Spleen (tissue), 11 donors: ENCODE results near the gene ENOX1. TPM values are rescaled to one million over a fixed set of nuclear protein-coding genes. Genes with fewer than 3 reads are reported as not detected.

Experiments
- DNase-seq: peaks from one replicate; pipeline ENCODE4 v3.0.0-alpha.2; 2020
- H3K27ac ChIP-seq, 8 donors: fragments of 200-600 bp; sonication (generic) in 7 of 8; 1 replicate in 4 of 8; 2 replicates in 4 of 8; pipeline versions ENCODE4 v1.5.0 to v1.8.0; 2016 to 2021; ENCODE audit warnings: inconsistent platforms in 4 of 8, mild to moderate bottlenecking in 4 of 8, moderate library complexity in 1 of 8
- H3K27me3 ChIP-seq, 7 donors: fragments of 200-600 bp; sonication (generic) in 6 of 7; replicated peaks in 1 of 7; 1 replicate in 4 of 7; 2 replicates in 3 of 7; pipeline versions ENCODE4 v1.5.0 to v1.8.0; 2016 to 2021; ENCODE audit warnings: inconsistent platforms in 3 of 7, mild to moderate bottlenecking in 1 of 7
- H3K36me3 ChIP-seq, 6 donors: fragments of 200-600 bp; sonication (generic) in 5 of 6; 1 replicate in 4 of 6; 2 replicates in 2 of 6; pipeline versions ENCODE4 v1.5.0 to v1.8.0; 2016 to 2021; ENCODE audit warnings: inconsistent platforms in 2 of 6
- H3K4me1 ChIP-seq, 6 donors: fragments of 200-600 bp; sonication (generic) in 5 of 6; 1 replicate in 3 of 6; 2 replicates in 3 of 6; pipeline versions ENCODE4 v1.5.0 to v1.8.0; 2016 to 2021; ENCODE audit warnings: inconsistent platforms in 3 of 6
- H3K4me3 ChIP-seq, 8 donors: fragments of 200-600 bp; sonication (generic) in 7 of 8; 1 replicate in 4 of 8; 2 replicates in 4 of 8; pipeline versions ENCODE4 v1.5.0 to v1.8.0; 2016 to 2021; ENCODE audit warnings: inconsistent platforms in 4 of 8, mild to moderate bottlenecking in 4 of 8, moderate library complexity in 2 of 8
- H3K9me3 ChIP-seq, 8 donors: fragments of 200-600 bp; sonication (generic) in 7 of 8; 1 replicate in 4 of 8; 2 replicates in 4 of 8; pipeline versions ENCODE4 v1.5.0 to v1.8.0; 2016 to 2021; ENCODE audit warnings: inconsistent platforms in 4 of 8
- CTCF ChIP-seq, 11 experiments: fragments of 200-600 bp in 7 of 11; fragments of 450-650 bp in 4 of 11; sonication (generic) in 4 of 11; IDR thresholded peaks in 8 of 11; conservative IDR thresholded peaks in 3 of 11; 1 replicate in 7 of 11; 2 replicates in 4 of 11; pipeline versions ENCODE4 v1.4.0 to v1.8.0; 2016 to 2021; ENCODE audit warnings: antibody characterized with exemption in 11 of 11, inconsistent platforms in 4 of 11, mild to moderate bottlenecking in 1 of 11
- POLR2A ChIP-seq, 3 donors: fragments of 450-650 bp; IDR thresholded peaks; one replicate each; pipeline ENCODE4 v1.5.1; 2017; ENCODE audit warnings: antibody characterized with exemption in 3 of 3, mild to moderate bottlenecking in 1 of 3
- POLR2AphosphoS5 ChIP-seq, 3 donors: sonication (generic); formaldehyde crosslinking; IDR thresholded peaks; one replicate each; pipeline ENCODE4 v1.5.1; 2017; ENCODE audit warnings: antibody characterized with exemption in 3 of 3
- WGBS, 5 donors: extraction: QIAGEN DNeasy Blood & Tissue Kit in 3 of 5; methylation state at CpG; one replicate each; pipeline versions ENCODE4 v1.1.5 to v1.1.7; 2013 to 2018; 5-methylcytosine and 5-hydroxymethylcytosine counted together
- intact Hi-C: fragments of 100-400 bp; cut with DNase I; formaldehyde crosslinking; loops from one replicate; pipeline ENCODE4 v1.15.0; 2023; ENCODE audit warnings: low total_unique reads
- polyA plus RNA-seq, 3 donors: library from polyadenylated mRNA; stranded (reverse); fragments of 200-250 nt; gene quantifications; one replicate each; pipeline ENCODE4 v1.2.1, GENCODE V29; 2013
- total RNA-seq, 7 donors: library from RNA; depleted of rRNA in 3 of 7; stranded (reverse); fragments of >200 nt in 3 of 7; fragmentation: NEBNext Ultra II Directional in 4 of 7; extraction: Animal tissue kit (Norgen Biotek cat#: 25700) in 4 of 7; gene quantifications; one replicate each; pipeline versions ENCODE4 v1.1.0 to v1.2.1, GENCODE V29; 2016 to 2021
- donor health status: healthy with polysubstance abuse.
- donor health status: DM: no; HTN: no; CAD: no; lungs with moderate emphysema.
- donor health status: DM: no; HTN: no; CAD: no.
- donor health status: Bipolar disorder and iron deficiency.
- donor health status: healthy.
- donor health status: DM: no; HTN: no; CAD: no.
- donor health status: DM: yes; HTN: yes; CAD: no.

Gene ENOX1
- total and polyA plus RNA-seq, 10 donors, result 0.42 to 1.3 (median 0.54) TPM; not detected in 1

DNA sequence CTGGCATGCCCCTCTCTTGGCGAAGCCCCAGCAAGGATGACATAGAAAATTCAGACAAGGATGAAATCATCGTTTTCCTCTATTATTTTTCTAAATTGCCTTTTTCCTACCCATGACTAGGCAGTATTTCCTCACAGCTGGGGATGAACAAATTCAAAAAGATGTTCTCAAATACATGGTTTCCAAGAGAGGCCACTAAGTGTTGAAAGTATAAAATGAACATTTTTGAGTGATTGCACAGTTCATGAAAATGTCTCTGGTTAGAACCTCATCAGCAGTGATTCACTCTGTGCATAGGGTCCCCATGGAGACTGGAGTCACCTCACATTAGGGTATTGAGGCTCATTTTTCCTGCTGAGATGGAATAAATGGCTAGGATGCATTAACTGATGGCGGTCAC lies 389.7 kb downstream of the ENOX1 start:
- intact Hi-C loops, result no loop called here
- no peaks in the 10 kb centered on the region for H3K27me3 ChIP-seq
- H3K36me3 ChIP-seq, result no peaks in the 10 kb centered on the region
- H3K4me1 ChIP-seq, result no peaks in the 10 kb centered on the region
- WGBS, 5 donors, result 66 to 83% (median 72%) methylated on average over 3 of the region's 3 CpGs
- no peak for DNase-seq
- no peaks in the 10 kb centered on the region for H3K9me3 ChIP-seq
- no peak overlapping the region for H3K4me3 ChIP-seq
- no peak for TF ChIP-seq POLR2A (IDR thresholded peaks at IDR 0.05)
- no peak for TF ChIP-seq POLR2AphosphoS5 (IDR thresholded peaks at IDR 0.05)
- TF ChIP-seq CTCF (IDR thresholded peaks at IDR 0.05 in 8 of 11, conservative IDR thresholded peaks at IDR 0.05 in 3 of 11), result no peak
- no peak overlapping the region for H3K27ac ChIP-seq

- no peak overlapping the region for H3K4me3 ChIP-seq
- TF ChIP-seq POLR2AphosphoS5 (IDR thresholded peaks at IDR 0.05) (no peak), CTCF (IDR thresholded peaks at IDR 0.05 in 8 of 11, conservative IDR thresholded peaks at IDR 0.05 in 3 of 11) (no peak), POLR2A (IDR thresholded peaks at IDR 0.05) (no peak)
- H3K36me3 ChIP-seq, result no peaks in the 10 kb centered on the region
- H3K27me3 ChIP-seq, result no peaks in the 10 kb centered on the region
- DNase-seq, result no peak
- H3K4me1 ChIP-seq, result peaks cover 0 to 4% (median 0%) of the 10 kb centered on the region in 6 donors
- intact Hi-C loops, result no loop called here
- no peaks in the 10 kb centered on the region for H3K9me3 ChIP-seq
- H3K27ac ChIP-seq, result no peak overlapping the region
- 14 to 37% (median 20%) methylated on average over 5 of the region's 5 CpGs for WGBS, 5 donors
These were observed 395.7 kb downstream of the ENOX1 start for GRCh38 chr13:43391036-43391435.

- Histone ChIP-seq H3K4me1 (peaks cover 0 to 4% (median 0%) of the 10 kb centered on the region in 6 donors), H3K4me3 (no peak overlapping the region), H3K9me3 (no peaks in the 10 kb centered on the region), H3K27ac (no peak overlapping the region), H3K27me3 (no peaks in the 10 kb centered on the region), H3K36me3 (no peaks in the 10 kb centered on the region)
- DNase-seq, result no peak
- TF ChIP-seq CTCF (IDR thresholded peaks at IDR 0.05 in 8 of 11, conservative IDR thresholded peaks at IDR 0.05 in 3 of 11), result no peak
- no peak for TF ChIP-seq POLR2AphosphoS5 (IDR thresholded peaks at IDR 0.05)
- no peak for TF ChIP-seq POLR2A (IDR thresholded peaks at IDR 0.05)
- intact Hi-C loops, result no loop called here
- 20 to 47% (median 37%) methylated on average over 4 of the region's 4 CpGs for whole genome bisulfite sequencing, 5 donors
These were observed 396.2 kb downstream of the ENOX1 start for GRCh38 chr13:43390619-43391018.

DNA sequence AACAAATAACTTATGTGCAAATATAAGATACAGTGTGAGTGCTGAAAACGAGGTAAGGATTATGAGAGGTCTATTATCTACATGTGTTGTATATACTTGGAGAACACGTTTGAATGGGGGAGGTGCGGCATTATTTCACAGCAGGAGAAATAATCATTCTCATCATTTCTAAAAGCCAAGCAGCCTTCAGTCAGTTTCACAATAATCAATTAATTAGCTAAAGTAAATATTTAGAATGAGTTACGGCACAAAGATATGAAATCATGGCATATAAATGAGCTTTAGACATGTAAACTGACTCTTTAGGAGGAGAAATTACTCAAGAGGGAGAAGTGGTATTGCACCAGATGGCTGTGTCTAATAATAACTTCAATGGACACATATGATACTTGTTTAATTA lies 396.8 kb downstream of the ENOX1 start:
- 70 to 85% (median 76%) methylated on average over 4 of the region's 4 CpGs for WGBS, 5 donors
- Histone ChIP-seq H3K4me1 (peaks cover 0 to 4% (median 0%) of the 10 kb centered on the region in 6 donors), H3K36me3 (no peaks in the 10 kb centered on the region), H3K4me3 (no peak overlapping the region), H3K27ac (no peak overlapping the region), H3K9me3 (no peaks in the 10 kb centered on the region), H3K27me3 (no peaks in the 10 kb centered on the region)
- no peak for TF ChIP-seq POLR2A (IDR thresholded peaks at IDR 0.05)
- intact Hi-C loops, result no loop called here
- DNase-seq, result no peak

- no peak overlapping the region for H3K27ac ChIP-seq
- no peak for DNase-seq
- intact Hi-C loops, result no loop called here
- H3K4me1 ChIP-seq, result peaks cover 0 to 4% (median 0%) of the 10 kb centered on the region in 6 donors
- H3K9me3 ChIP-seq, result no peaks in the 10 kb centered on the region
- TF ChIP-seq POLR2A (IDR thresholded peaks at IDR 0.05) (no peak), POLR2AphosphoS5 (IDR thresholded peaks at IDR 0.05) (no peak), CTCF (IDR thresholded peaks at IDR 0.05 in 8 of 11, conservative IDR thresholded peaks at IDR 0.05 in 3 of 11) (no peak)
- H3K27me3 ChIP-seq, result no peaks in the 10 kb centered on the region
- no peak overlapping the region for H3K4me3 ChIP-seq
- H3K36me3 ChIP-seq, result no peaks in the 10 kb centered on the region
- WGBS, 5 donors, result 77 to 97% (median 94%) methylated on average over 1 of the region's 1 CpG
These were observed 397.2 kb downstream of the ENOX1 start for GRCh38 chr13:43389573-43389972.
